Stimulated activated naive CD8-positive, alpha-beta T cell treated with anti-CD3 and anti-CD28 coated beads, Interleukin-15, Interleukin-2, amounts not matched to agents 100 U/mL and 50 U/mL, for 24 hours (primary cell): ENCODE measurements around the gene C12orf56.
A peak's percentile ranks its signal among the peaks of the same experiment; 100 is the strongest.
"Not testable (repeated sequence)": the region's sequence is repeated elsewhere in the genome, so short reads cannot be mapped to it uniquely, and the experiment has no call there.

Experiments
- ATAC-seq: fragments of 150-1000 bp; cut with Tn5 transposase; one replicate; pipeline ENCODE4 v1.10.0; 2021
- DNase-seq: peaks from one replicate; pipeline ENCODE4 v3.0.0; 2021

C12orf56 gene

DNA sequence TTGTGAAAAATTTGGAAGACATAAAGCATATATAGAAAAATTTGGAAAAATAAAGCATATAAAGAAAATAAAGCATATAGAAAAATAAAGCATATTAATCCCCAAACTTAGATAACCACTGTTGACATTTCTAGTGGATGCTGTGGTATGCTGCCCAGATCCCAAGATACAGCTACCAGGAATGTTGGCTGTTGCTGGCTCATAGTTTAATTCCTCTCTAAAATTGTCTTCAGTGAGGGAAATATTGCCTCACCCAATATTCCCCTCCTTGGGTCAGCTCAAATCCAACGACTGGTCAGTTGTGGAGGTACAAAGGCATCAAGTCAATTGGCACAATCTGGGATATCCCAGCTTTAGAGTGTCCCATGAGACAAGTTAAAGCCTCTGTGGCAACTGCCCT is 158.4 kb downstream of the C12orf56 start:
- DNase-seq (no peak), ATAC-seq (no peak)

DNA sequence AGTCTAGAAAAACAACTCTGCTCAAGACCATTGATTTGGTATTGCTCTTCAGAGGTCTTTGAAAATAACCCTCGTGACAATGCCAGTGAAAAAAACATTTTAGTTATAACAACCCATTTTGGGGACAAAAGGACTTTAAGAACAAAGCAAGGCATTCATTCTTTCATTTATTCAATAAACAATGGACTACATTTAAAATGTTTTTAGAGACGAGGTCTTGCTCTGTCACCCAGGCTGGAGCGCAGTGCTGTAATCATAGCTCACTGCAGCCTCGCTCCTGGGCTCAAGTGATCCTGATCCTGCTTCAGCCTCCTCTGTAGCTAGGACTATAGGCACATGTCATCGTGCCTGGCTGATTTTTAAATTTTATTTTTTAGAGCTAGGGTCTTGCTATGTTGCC is 160.8 kb downstream of the C12orf56 start:
- DNase-seq: no peak
- no peak for ATAC-seq

DNA sequence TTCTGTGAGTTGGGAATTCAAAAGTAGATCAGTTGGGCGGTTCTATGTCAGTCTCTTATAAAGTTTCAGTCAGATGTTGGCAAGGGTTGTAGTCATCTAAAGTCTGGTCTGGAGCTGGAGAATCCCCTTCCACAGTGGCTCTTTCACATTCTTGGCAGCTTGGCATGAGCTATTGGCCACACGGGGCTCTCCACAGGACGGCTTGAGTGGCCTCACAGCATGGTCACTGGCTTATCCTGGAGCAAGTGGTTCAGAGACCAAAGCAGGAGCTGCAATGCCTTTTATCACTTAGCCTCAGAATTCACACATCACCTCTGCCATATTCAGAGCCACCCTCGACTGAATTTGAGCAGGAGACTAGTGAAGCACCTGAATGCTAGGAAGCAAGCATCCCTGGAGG is 161.3 kb downstream of the C12orf56 start:
- ATAC-seq: no peak
- no peak for DNase-seq

DNA sequence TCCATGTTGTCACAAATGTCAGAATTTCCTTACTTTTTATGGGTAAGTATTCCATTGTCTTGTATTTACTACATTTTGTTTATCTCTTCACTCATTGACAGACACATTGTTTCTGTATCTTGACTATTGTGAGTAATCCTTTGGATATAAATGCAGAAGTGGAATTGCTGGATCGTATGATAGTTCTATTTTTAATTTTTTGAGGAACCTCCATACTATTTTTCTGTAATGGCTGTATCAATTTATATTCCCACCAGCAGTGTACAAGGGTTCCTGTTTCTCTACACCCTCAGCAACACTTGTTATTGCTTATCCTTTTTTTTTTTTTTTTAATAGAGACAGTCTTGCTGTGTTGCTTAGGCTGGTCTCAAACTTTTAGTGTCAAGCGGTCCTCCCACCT is 164.9 kb downstream of the C12orf56 start:
- ATAC-seq (no peak), DNase-seq (no peak)

DNA sequence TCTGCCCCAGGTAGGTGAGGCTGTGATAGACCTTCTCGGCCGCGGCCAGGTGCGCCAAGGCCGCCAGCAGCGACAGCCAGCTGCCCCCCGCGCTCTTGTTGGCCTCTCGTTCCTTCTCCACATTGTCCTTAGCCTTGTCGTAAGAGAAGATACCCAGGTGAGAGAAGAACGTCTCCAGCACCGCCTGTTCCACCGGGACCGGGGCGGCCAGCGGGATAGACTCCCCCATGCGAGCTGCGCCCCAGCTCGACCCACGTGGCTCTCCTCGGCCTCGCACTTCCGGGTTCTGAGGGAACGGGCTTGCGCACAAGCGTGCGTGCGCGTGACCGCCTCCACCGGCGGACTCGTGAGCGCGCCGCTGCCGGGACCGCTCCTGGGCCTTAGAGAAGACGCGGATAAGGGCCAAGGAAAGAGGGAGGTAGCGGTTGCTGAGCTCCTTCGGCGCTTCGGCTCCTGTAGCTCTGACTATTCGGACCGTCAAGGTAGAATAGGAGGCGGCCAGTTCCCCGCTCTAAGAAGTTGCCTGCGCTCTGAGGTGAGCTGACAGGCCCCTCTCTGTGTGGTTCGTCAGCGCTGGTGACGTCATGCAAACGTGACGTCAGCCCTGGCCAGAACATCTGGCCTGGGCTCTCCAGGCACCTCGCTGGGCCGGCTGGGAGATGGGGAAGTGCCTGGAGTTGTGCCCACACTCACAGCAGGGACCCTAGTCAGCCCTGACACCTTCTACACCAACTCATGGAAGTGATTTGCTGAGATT is 168.4 kb downstream of the C12orf56 start, which contains the start of gene KICS2:
KICS2 (minus strand) TSS at position 288 of the 757 bp plus-strand sequence; CDS start at position 229, 59 bp downstream.
- ATAC-seq: peak; percentile 96

DNA sequence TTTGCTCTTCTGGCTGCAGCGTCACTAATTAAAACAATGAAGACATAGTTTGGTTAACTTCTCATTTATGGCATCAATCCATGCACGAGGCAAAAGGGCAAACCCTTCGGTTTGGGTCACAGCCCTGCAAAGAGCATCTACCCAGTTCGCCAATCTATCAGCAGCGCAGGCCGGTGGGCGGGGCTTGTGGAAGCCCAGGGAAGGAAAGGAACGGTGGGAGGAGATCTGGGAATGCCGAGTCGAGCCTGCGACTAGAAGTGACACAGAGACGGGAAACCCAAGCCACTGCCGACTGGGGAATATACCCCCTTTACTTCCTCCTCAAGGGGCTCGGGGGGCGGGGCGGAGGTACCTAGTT is 168.9 kb downstream of the C12orf56 start:
- ATAC-seq: peak; percentile 42
- peak; percentile 70 for DNase-seq

More for the DNA sequence above, 168.4 kb downstream of the C12orf56 start, which contains the start of gene KICS2:
- peak; percentile 92 for DNase-seq

DNA sequence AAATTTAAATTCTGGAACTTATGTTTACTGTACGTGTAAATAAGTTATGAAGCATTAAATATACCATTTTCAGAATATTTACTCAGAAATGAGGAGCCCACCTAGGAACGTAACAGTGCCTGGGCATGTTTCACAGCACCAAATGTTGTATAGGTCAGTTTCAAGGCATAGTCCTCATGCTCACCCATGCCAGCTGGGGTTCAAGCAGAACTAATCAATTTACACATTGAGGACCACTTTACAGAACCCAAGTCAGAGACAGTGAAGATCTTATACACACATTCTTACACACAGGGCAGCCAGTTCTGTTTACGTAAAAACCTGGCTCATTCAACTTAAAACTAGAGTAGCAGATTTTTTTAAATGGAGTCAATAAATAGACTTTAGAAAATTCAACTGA is 170.5 kb downstream of the C12orf56 start:
- ATAC-seq (no peak), DNase-seq (no peak)

DNA sequence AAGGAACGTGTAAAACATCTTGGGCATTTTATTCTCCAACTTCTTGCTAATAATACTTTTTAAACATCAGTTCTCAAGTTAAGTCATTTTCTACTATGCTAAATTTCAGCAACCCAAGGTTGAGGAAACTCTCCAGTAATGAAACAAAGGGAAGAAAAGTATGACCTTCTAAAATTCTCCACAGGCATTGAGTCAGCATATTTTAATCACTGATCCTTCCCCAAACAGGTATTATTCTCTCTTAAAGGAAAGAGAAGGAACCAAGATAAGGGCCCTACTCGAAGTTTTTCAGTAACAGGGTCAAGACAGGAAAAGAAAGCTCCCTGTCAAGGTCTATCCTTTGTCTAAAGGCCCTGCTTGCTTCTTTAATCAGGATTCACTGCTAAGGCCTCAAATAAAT is 171.4 kb downstream of the C12orf56 start:
- no peak for DNase-seq
- no peak for ATAC-seq

DNA sequence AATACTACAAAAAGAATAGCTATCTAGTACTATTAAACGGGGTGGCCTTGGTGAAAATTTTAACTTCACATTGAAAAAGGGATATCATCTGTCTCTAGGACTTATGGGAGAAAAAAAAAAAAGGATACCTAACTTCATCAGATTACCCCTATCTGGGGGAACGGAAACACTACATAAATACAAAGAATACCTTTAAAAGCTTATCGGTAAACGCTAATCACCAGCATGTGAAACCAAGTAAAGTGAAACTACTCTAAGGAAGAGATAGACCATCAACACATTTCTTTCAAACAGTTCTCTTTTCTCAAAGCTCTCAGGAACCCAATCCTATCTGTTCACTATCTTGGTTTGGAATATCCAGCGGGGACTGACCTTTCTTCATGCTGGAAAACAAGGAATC is 172.0 kb downstream of the C12orf56 start:
- DNase-seq: no peak
- no peak for ATAC-seq

DNA sequence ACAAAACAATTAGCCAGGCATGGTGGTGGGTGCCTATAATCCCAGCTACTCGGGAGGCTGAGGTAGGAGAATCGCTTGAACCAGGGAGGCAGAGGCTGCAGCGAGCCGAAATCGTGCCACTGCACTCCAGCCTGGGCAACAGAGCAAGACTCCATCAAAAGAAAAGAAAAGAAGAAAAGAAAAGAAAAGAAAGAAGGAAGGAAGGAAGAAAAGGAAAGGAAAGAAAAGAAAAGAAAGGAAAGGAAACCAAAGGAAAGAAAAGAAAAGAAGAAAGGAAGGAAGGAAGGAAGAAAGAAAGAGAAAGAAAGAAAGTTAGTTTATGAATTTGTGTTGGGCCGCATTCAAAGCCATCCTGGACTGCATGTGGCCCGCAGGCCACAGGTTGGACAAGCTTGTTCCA is 172.9 kb downstream of the C12orf56 start:
- DNase-seq, ATAC-seq: not testable (repeated sequence)

DNA sequence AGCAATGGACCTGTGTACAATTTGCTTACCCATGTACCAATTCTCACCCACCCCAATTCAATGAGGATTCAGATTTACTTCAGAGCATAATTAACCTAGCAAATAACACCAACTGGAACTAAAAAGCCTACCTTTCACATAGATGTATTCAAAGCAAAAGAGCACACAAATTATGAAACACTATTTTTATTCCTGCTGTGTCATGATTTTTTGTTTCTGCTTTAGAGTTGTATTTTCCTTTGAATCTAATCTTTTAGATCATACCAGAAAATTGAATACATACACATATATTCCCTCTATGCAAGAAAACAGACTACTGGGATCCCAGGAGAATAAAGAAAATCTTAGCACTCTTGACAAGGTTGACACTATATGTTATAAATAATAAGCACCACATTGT is 174.3 kb downstream of the C12orf56 start:
- no peak for DNase-seq

More for the DNA sequence above, 174.3 kb downstream of the C12orf56 start:
- no peak for ATAC-seq
